ENCODE results near the gene ATE1.
"Not testable (repeated sequence)": the region's sequence is repeated elsewhere in the genome, so short reads cannot be mapped to it uniquely, and the experiment has no call there.

The ATE1 gene

GRCh38 chr10:121929585-121930267 lies 1.9 kb upstream of the ATE1 start:
- DNase-seq, result not testable (repeated sequence)

DNA sequence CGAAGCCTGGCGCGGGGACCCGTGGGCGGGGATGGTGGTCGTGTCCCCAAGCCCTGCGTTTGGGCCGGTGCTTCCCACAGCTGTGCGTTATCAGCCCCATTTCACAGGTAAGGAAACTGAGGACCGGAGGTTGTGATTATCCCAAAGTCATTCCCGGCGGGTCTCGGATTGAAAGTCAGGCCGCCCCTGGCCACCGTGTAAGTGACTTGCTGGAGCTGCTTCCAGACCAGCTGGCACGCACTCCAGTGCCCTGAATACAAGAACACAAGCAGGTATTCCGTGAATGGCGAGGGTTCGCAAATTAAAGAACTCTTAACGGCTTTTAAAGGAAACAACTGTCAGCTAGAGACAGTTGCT lies 675 bp upstream of the ATE1 start:
- DNase-seq, result no peak

- DNase-seq, result no peak
These were observed 452 bp downstream of the ATE1 start for GRCh38 chr10:121927318-121927840.

GRCh38 chr10:121926671-121927317 lies 1.0 kb downstream of the ATE1 start:
- DNase-seq, result no peak

DNA sequence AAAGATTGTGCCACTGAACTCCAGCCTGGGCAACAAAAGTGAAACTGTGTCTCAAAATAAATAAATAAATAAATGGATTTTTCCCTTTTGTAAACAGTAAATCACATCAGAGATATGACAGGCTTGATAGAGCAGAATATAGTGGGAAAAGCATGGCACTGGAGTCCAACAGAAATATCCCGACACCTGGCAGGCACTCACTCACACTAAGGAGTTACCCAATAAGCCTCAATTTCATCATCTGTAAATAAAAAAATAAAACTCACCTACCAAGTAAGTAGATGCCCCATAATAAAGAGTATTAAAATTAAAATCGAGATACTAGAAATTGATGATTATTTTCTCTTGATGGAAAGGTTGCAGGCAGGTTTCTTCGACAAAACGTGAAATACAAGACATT lies 1.7 kb downstream of the ATE1 start:
- DNase-seq, result no peak

DNA sequence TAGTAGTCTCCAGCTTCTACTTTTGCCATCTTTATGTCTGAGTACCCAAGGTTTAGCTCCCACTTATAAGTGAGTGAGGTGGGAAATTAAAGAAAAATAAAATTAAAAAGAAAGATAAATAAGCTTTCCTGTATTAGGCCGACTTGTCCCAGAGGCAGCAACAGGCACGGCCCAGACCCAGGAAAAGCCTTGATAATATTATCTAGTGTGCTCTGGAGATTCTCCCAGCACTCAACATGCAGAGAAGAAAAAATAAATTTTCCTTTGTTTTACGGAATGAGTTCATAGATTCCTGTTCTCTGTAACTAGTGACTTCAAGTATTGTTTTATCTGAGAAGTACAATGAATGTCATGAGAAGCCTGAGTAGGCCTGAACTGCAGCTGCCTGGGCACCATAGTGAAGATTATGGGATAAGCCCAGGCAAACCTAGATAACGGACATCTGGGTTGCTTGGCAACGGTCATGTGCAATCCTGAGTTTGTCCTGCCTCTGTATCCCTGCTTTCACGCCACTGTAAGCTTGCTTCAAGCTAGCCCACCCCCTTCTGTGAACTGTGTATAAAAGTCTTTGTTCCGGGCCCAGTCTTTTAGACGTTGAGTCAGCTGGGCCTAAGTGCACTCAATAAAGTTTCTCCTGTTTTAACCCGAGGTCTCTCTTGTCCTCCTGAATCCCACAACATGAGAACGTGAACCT lies 6.4 kb downstream of the ATE1 start:
- DNase-seq, result no peak

DNA sequence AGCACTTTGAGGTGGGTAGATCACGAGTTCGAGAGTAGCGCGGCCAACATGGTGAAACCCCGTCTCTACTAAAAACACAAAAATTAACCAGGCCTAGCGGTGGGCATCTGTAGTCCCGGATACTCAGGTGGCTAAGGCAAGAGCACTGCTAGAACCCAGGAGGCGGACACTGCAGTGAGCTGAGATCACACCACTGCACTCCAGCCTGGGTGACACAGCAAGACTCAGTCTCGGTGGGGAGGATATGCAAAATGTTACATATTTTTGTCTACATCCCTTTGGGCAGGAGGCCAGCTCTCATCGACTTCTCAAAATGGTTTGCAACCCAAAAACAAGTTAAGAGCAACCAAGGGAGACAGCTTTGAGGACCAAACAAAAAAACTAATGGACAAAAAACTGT lies 8.2 kb downstream of the ATE1 start:
- DNase-seq, result no peak

- not testable (repeated sequence) for DNase-seq
These were observed 9.0 kb downstream of the ATE1 start for GRCh38 chr10:121918800-121919199.

DNA sequence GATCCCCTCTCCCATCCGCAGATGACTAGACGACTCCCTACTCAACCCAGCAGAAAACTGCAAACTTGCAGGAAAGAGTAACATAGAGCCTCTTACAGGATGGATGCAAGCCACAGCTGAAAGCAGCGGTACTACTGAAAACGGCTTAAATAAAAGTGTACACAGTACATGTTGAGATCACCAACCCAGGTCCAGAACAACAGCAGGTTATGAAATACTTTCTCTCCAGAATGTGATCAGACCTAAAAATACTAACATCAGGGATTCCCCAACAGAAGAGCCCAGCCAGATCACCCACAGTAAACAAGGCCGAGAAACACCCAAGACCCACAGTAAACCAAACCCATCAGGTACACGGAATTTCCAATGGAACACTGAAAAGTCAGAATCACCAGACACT lies 13.2 kb downstream of the ATE1 start:
- no peak for DNase-seq

- no peak for DNase-seq
These were observed 16.5 kb downstream of the ATE1 start for GRCh38 chr10:121911421-121911697.

GRCh38 chr10:121910673-121911420 lies 17.0 kb downstream of the ATE1 start:
- no peak for DNase-seq

- no peak for DNase-seq
These were observed 22.9 kb downstream of the ATE1 start for GRCh38 chr10:121904888-121905287.

- DNase-seq, result peak; percentile 37
These were observed 27.2 kb downstream of the ATE1 start for GRCh38 chr10:121900443-121901174.

DNA sequence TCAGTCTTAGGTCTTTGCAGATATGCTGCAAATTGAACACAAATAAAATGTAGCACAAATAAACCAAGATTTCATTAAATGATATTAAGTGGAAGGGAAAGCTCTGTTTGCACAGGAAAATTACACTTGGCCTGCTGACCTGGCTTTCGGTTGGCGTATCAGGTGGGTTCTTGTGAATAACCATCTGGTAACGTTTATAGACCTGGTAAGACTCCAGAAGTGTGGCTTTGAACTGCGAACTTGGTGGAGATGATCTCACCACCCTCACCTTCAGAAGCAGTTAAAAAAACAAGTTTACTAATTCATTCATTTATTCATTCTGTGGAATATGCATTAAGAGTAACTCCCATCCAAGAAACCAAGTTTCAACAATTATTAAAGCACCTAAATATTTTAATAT lies 28.1 kb downstream of the ATE1 start:
- DNase-seq, result no peak

DNA sequence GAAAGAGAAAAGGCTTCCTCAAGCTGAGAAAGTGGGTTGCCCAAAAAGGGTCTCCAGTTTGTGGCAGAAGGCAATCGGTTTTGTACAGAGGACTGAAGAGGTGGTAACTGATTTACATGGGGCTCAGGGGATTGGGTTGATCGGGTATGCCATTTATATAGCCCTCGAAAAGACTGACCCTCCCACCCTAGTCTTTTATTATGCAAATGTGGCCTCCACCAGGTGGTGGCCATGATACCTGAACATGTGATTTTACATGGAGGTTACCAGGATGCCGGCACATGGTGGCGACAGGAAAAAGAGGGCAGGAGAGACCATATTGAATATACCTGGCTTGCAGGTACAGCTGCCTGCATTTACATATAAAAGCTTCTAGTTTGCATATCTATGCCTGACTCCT lies 36.7 kb downstream of the ATE1 start:
- no peak for DNase-seq

DNA sequence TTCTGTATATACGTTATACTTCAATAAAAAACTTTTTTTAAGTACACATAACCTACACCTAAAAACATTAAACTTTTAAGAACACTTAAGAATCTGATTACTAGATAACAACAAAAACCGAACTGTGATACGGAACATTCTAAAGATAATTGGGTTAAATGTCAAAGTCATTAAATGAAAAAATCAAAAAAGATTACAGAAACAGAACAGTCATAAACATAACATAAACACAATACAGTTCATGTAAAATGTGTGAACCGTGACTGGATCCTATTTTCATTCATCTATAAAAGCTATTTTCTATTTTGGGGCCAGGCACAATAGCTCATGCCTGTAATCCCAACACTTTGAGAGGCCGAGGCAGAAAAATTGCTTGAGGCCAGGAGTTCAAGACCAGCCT lies 38.6 kb downstream of the ATE1 start:
- DNase-seq, result no peak

DNA sequence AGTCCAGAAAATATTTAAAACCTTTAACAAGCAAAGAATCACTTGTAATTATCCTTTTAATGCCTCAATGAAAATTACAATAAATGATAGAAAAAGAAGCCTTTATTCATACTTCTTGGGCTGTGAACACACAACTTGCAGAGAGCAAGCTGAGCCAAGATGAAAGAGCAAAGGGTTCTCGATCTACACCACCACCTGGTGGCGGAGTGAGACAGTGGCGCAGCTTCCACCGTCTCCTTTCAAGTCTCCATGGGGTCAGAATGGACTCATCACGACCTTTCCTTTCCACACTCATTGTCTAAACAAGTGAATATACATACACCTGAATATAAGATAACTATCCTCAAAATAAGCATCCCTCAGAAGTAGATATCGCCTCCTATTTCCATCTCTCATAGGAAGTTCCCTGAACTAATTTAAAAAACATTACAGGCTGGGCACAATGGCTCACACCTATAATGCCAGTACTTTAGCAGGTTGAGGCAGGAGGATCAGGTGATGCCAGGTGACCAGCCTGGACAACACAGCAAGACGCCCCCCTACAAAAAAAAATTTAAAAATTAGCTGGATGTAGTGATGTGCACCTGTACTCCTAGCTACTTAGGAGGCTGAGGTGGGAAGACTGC lies 40.7 kb downstream of the ATE1 start:
- DNase-seq, result no peak

DNA sequence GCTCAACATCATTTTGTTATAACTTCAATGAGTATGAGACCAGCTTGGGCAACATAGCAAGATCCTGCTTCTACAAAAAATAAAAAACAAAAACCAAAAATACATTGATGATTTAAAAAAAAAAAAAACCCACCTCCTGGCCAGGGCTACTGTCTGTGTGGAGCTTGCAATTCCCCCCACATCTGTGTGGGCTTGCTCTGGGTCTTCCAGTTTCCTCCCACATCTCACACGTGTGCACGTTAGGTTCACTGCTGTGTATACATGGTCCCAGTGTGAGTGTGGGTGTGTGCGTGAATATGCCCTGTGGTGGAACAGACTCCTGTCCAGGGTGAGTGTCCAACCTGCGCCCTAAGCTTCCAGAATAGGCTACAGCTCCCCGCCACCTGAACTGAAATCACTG lies 41.6 kb downstream of the ATE1 start:
- DNase-seq, result no peak

DNA sequence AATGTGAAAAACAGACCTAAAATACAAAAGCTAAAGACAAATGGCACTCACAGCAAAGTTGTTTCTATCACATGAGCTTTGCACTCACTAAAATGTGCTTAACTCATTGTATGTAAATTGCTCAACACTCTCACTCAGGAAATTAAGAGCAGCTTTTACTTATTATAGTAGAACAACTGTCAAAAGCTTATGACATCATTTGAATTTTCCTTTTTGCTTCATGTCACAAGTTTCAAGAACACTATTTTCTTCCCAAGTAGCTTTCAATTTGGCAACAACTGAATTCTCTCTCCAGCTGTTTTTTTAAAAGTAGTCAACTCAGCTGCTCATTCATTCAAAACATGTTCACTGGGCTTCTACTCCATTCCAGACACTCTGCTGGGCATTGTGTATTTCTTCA lies 46.9 kb downstream of the ATE1 start:
- DNase-seq, result no peak

DNA sequence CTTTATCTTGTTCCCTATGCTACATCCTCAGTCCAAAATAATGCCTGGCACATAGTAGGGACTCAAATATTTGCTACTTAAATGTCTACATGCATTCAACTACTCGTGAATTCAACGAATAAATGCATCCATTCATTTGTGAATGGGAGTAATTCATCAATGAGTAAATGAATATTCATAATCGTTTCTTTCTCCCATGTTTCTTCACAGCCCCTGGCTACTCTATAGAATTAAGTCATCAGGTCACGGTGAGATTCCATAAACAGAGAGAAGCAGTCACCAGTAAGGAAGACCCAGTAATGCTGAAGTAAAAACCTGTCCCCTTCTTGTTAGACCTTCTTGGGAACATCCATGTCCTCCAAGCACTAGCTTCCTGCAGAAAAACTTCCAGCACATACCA lies 48.4 kb downstream of the ATE1 start:
- no peak for DNase-seq

GRCh38 chr10:121873236-121873635 lies 54.6 kb downstream of the ATE1 start:
- DNase-seq, result no peak

GRCh38 chr10:121870413-121870812 lies 57.4 kb downstream of the ATE1 start:
- no peak for DNase-seq

- no peak for DNase-seq
These were observed 62.3 kb downstream of the ATE1 start for GRCh38 chr10:121865554-121865953.
